Activated CD8-positive, alpha-beta T cell treated with anti-CD3 and anti-CD28 coated beads for 36 hours (primary cell): Measurements from ENCODE around the gene GFOD2. TPM values are rescaled to one million over a fixed set of nuclear protein-coding genes. Genes with fewer than 3 reads are reported as not detected.

Source experiments
- ATAC-seq: fragments of 200-7000 bp; cut with Tn5 transposase; one replicate; pipeline ENCODE4 v1.10.0; 2021; ENCODE audit warnings: mild to moderate bottlenecking, moderate library complexity
- CTCF ChIA-PET: fragments of 350-600 bp; sonication (Branson Sonifier 250); formaldehyde crosslinking; loops from one replicate; lab custom pipeline; 2021; ENCODE audit warnings: antibody characterized with exemption; lab: Charles Lee
- POLR2A ChIA-PET: fragments of 350-600 bp; sonication (Branson Sonifier 250); formaldehyde crosslinking; loops from one replicate; lab custom pipeline; 2021; ENCODE audit warnings: antibody characterized with exemption; lab: Charles Lee
- DNase-seq: peaks from one replicate; pipeline ENCODE4 v3.0.0-alpha.2; 2020
- H3K27ac Mint-ChIP-seq: one replicate; pipeline ENCODE4 v1.8.0; 2021; ENCODE audit warnings: mild to moderate bottlenecking, mixed read lengths
- H3K27me3 Mint-ChIP-seq: one replicate; pipeline ENCODE4 v1.8.0; 2021; ENCODE audit warnings: mixed read lengths
- H3K36me3 Mint-ChIP-seq: one replicate; pipeline ENCODE4 v1.8.0; 2021; ENCODE audit warnings: low read depth, mixed read lengths
- H3K4me1 Mint-ChIP-seq: one replicate; pipeline ENCODE4 v1.8.0; 2021; ENCODE audit warnings: low read depth, mixed read lengths
- H3K4me3 Mint-ChIP-seq: one replicate; pipeline ENCODE4 v1.8.0; 2021; ENCODE audit warnings: mild to moderate bottlenecking, moderate library complexity, mixed read lengths
- H3K9me3 Mint-ChIP-seq: one replicate; pipeline ENCODE4 v1.8.0; 2021; ENCODE audit warnings: mixed read lengths
- intact Hi-C: fragments of 100-400 bp; cut with micrococcal nuclease; formaldehyde crosslinking; loops from one replicate; pipeline ENCODE4 v1.10.0; 2022
- total RNA-seq, 2 experiments: library from RNA; stranded (reverse); gene quantifications; one replicate each; pipeline ENCODE4 v1.2.3, GENCODE V29; 2021
- TF ChIP-seq, protein P1 (sequence below): fragments of 200-600 bp; IDR thresholded peaks from one replicate; pipeline ENCODE4 v1.8.0; 2022; ENCODE audit warnings: antibody characterized with exemption, mild to moderate bottlenecking

GFOD2 gene, protein sequence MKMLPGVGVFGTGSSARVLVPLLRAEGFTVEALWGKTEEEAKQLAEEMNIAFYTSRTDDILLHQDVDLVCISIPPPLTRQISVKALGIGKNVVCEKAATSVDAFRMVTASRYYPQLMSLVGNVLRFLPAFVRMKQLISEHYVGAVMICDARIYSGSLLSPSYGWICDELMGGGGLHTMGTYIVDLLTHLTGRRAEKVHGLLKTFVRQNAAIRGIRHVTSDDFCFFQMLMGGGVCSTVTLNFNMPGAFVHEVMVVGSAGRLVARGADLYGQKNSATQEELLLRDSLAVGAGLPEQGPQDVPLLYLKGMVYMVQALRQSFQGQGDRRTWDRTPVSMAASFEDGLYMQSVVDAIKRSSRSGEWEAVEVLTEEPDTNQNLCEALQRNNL
- total RNA-seq, result 10 to 100 TPM; 11.6 to 14.1 TPM

DNA sequence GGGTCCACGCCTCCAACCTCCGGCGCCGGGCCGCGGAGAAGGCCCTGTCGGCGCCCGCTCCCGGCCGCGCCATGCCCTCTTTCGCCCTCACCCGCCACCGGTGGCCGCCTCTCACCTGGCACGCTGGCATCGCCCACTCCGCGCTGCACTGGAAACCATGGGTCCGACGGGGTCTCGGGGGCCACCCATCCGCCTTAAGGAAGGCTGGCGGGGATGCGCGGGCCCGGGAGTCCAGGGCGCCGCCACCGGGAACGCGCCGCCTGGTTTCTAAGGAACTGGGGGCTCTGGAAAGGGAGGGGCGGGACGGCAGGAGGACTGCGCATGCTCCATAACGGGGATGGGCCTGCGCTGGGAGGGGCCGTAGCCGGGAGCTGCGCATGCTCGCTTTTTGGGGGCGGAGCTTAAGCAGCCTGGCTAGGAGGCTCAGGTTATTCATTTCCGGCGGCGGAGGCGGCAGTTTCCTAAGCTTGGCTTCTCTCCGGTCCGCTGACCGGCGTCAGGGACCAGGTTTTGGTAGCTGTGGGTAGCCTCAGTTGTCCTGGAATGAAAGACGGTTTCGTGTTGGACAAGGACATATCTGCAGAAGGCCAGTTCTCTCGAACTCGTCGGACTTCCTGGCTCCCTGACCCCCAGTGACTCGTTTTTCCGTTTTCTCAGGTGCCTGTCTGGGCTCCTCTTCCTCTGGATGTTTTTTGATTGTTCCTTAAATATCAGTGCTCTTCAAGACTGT is at the start of gene GFOD2:
Gene GFOD2 (minus strand): TSS at position 269 of the 730 bp plus-strand sequence. CDS start 33,601 bp downstream, outside the sequence.
- POLR2A ChIA-PET, result interaction anchor here (0.6 to 3.2 kb wide), 6 partner anchors 9 to 566 kb away, joined by 3 to 10 read pairs (median 4); partner anchors contain the start of genes DDX28 and DUS2

DNA sequence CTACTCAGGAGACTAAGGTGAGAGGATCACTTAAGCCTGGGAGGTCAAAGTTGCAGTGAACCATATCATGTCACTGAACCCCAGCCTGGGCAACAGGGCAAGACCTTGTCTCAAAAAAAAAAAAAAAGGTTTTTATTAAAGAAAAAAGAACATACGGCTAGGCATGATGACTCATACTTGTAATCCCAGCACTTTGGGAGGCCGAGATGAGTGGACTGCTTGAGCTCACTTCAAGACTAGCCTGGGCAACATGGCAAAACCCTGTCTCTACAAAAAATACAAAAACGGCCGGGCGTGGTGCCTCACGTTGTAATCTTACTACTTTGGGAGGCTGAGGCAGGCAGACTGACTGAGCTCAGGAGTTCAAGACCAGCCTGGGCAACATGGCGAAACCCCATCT is 48.8 kb upstream of the GFOD2 start:
- CTCF ChIA-PET, result interaction anchor here (0.6 to 1.4 kb wide), 2 partner anchors 48 to 1509 kb away, joined by 3 read pairs; no protein-coding TSS in a partner anchor
- intact Hi-C loops, result no loop called here
- TF ChIP-seq, protein P1, sequence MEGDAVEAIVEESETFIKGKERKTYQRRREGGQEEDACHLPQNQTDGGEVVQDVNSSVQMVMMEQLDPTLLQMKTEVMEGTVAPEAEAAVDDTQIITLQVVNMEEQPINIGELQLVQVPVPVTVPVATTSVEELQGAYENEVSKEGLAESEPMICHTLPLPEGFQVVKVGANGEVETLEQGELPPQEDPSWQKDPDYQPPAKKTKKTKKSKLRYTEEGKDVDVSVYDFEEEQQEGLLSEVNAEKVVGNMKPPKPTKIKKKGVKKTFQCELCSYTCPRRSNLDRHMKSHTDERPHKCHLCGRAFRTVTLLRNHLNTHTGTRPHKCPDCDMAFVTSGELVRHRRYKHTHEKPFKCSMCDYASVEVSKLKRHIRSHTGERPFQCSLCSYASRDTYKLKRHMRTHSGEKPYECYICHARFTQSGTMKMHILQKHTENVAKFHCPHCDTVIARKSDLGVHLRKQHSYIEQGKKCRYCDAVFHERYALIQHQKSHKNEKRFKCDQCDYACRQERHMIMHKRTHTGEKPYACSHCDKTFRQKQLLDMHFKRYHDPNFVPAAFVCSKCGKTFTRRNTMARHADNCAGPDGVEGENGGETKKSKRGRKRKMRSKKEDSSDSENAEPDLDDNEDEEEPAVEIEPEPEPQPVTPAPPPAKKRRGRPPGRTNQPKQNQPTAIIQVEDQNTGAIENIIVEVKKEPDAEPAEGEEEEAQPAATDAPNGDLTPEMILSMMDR, result no peak
- ATAC-seq, result no peak
- Mint-ChIP-seq H3K9me3 (no peaks in the 10 kb centered on the region), H3K27ac (no peak overlapping the region), H3K4me3 (no peak overlapping the region), H3K36me3 (peaks cover 10% of the 10 kb centered on the region), H3K4me1 (no peaks in the 10 kb centered on the region), H3K27me3 (no peaks in the 10 kb centered on the region)
- DNase-seq, result no peak
- POLR2A ChIA-PET, result no interaction called here

More for the DNA sequence above, at the start of gene GFOD2:
- Mint-ChIP-seq H3K9me3 (no peaks in the 10 kb centered on the region), H3K4me1 (peaks cover 32% of the 10 kb centered on the region), H3K27me3 (no peaks in the 10 kb centered on the region), H3K27ac (peak within 1 kb of the TSS; percentile 98), H3K4me3 (peak within 1 kb of the TSS; percentile 84), H3K36me3 (peaks cover 6% of the 10 kb centered on the region)
- intact Hi-C loops, result no loop called here
- TF ChIP-seq, protein P1, result no peak
- CTCF ChIA-PET, result interaction anchor here (0.7 to 2.8 kb wide), 14 partner anchors 10 to 291 kb away, joined by 3 to 15 read pairs (median 4); partner anchors contain the start of genes RANBP10 and TSNAXIP1
- ATAC-seq (peak; percentile 98), DNase-seq (peak; percentile 98)

DNA sequence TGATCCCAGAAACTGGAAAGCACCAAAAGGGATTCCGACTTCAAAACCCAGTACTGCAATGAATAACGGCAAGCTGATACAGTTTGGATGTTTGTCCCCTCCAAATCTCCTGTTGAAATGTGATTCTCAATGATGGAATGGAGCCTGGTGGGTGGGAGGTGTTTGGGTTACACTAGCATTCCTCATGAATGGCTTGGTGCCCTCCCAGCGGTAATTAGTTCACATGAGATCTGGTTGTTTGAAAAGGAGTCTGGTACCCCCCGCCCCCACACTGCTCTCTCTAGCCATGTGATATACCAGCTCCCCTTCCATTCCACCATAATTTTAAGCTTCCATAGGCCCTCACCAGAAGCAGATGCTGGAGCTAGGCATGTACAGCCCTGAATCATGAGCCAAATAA is 47.2 kb upstream of the GFOD2 start:
- Mint-ChIP-seq H3K27me3 (no peaks in the 10 kb centered on the region), H3K9me3 (no peaks in the 10 kb centered on the region), H3K27ac (no peak overlapping the region), H3K4me3 (no peak overlapping the region), H3K4me1 (peaks cover under 1% of the 10 kb centered on the region), H3K36me3 (peaks cover 2% of the 10 kb centered on the region)
- TF ChIP-seq, protein P1, result no peak
- ATAC-seq, result no peak
- no peak for DNase-seq
- ChIA-PET CTCF (interaction anchor here (1.7 kb wide), 1 partner anchor 51 kb away, joined by 3 read pairs; no protein-coding TSS in a partner anchor), POLR2A (no interaction called here)
- intact Hi-C loops, result no loop called here

DNA sequence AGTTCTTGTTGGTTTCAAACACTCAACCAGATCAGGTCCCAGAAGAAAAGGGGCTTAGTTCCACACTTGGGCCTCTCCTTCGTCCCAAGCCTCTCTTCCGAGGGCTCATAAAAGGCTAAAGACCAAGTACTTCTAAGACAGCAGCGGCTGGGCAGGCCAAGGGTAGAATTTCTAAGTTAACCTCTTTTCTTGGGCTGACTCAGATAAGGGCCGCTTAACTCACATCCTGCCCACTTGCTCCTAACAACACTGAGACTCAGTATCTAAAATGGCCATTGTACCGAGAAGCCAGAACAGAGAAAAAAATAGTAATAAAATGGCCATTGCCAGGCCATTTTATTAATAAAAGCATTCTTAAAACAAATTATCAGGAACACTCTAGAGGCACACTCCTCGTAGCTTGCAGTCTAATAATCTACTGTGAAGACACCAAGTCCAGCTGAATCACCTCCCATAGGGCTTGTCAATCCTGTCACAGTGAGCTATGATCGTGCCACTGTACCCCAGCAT is 45.1 kb upstream of the GFOD2 start:
- H3K27me3 Mint-ChIP-seq, result no peaks in the 10 kb centered on the region
- H3K9me3 Mint-ChIP-seq, result no peaks in the 10 kb centered on the region
- ATAC-seq, result no peak
- POLR2A ChIA-PET, result no interaction called here
- intact Hi-C loops, result no loop called here
- no peak overlapping the region for H3K27ac Mint-ChIP-seq
- H3K36me3 Mint-ChIP-seq, result peaks cover 1% of the 10 kb centered on the region
- CTCF ChIA-PET, result no interaction called here
- H3K4me3 Mint-ChIP-seq, result no peak overlapping the region
- TF ChIP-seq, protein P1, result no peak
- peaks cover 9% of the 10 kb centered on the region for H3K4me1 Mint-ChIP-seq
- DNase-seq, result no peak
